HepG2 (cell line): ENCODE measurements around the gene NAT14. TPM values are rescaled to one million over a fixed set of nuclear protein-coding genes. Genes with fewer than 3 reads are reported as not detected.
A peak's percentile ranks its signal among the peaks of the same experiment; 100 is the strongest.

ENCODE experiments used
- ARNT2 ChIP-seq: sonication (generic); formaldehyde crosslinking; IDR thresholded peaks from 2 replicates; pipeline ENCODE4 v1.8.0; 2022; ENCODE audit warnings: mild to moderate bottlenecking, low read depth, missing genetic modification reagents, moderate library complexity
- CHCHD3 ChIP-seq: sonication (generic); formaldehyde crosslinking; IDR thresholded peaks from 2 replicates; pipeline ENCODE4 v1.8.0; 2022; ENCODE audit warnings: mild to moderate bottlenecking, missing genetic modification reagents, moderate library complexity
- CSRNP1 ChIP-seq: sonication (generic); formaldehyde crosslinking; IDR thresholded peaks from 2 replicates; pipeline ENCODE4 v1.8.1; 2023; ENCODE audit warnings: mild to moderate bottlenecking, missing genetic modification reagents
- IKZF1 ChIP-seq: fragments of 450-650 bp; IDR thresholded peaks from 2 replicates; pipeline ENCODE4 v1.7.1; 2016
- KIAA2018 ChIP-seq: sonication (generic); formaldehyde crosslinking; IDR thresholded peaks from 2 replicates; pipeline ENCODE4 v1.5.0; 2020; ENCODE audit warnings: mild to moderate bottlenecking, missing genetic modification reagents, borderline replicate concordance
- KLF11 ChIP-seq: IDR thresholded peaks from 2 replicates; pipeline ENCODE4 v1.6.1; 2016; ENCODE audit warnings: missing compliant biosample characterization
- NFRKB ChIP-seq: fragments of 450-650 bp; IDR thresholded peaks from 2 replicates; pipeline ENCODE4 v1.6.1; 2017
- NKX3-1 ChIP-seq: sonication (generic); formaldehyde crosslinking; IDR thresholded peaks from 2 replicates; pipeline ENCODE4 v1.5.0; 2020; ENCODE audit warnings: missing genetic modification reagents
- SALL1 ChIP-seq: sonication (generic); formaldehyde crosslinking; IDR thresholded peaks from 2 replicates; pipeline ENCODE4 v1.8.0; 2022; ENCODE audit warnings: mild to moderate bottlenecking, missing genetic modification reagents
- SNAI1 ChIP-seq: sonication (generic); formaldehyde crosslinking; IDR thresholded peaks from 2 replicates; pipeline ENCODE4 v1.5.0; 2020; ENCODE audit warnings: mild to moderate bottlenecking, missing genetic modification reagents, borderline replicate concordance
- THAP9 ChIP-seq: sonication (generic); formaldehyde crosslinking; IDR thresholded peaks from 2 replicates; pipeline ENCODE4; 2020; ENCODE audit warnings: missing genetic modification reagents, mild to moderate bottlenecking, borderline replicate concordance
- ZNF263 ChIP-seq: sonication (generic); formaldehyde crosslinking; IDR thresholded peaks from 2 replicates; pipeline ENCODE4 v1.4.0; 2020; ENCODE audit warnings: missing genetic modification reagents
- ZNF275 ChIP-seq: sonication (generic); formaldehyde crosslinking; IDR thresholded peaks from 2 replicates; pipeline ENCODE4 v1.8.0; 2022; ENCODE audit warnings: missing genetic modification reagents, mild to moderate bottlenecking, inconsistent platforms, borderline replicate concordance
- ZNF749 ChIP-seq: sonication (generic); formaldehyde crosslinking; IDR thresholded peaks from 2 replicates; pipeline ENCODE4 v1.8.0; 2022; ENCODE audit warnings: mild to moderate bottlenecking, missing genetic modification reagents, moderate library complexity, borderline replicate concordance
- ZNF841 ChIP-seq: sonication (generic); formaldehyde crosslinking; IDR thresholded peaks from 2 replicates; pipeline ENCODE4 v1.8.1; 2023; ENCODE audit warnings: missing genetic modification reagents, borderline replicate concordance
- polyA plus RNA-seq, 8 experiments: library from polyadenylated mRNA; depleted of rRNA in 3 of 8; stranded (reverse) in 7 of 8; unstranded in 1 of 8; fragments of >200 nt; fragmentation: Illumina TruSeq in 4 of 8; extraction: Trizol in 4 of 8; gene quantifications; 2 replicates each; pipeline versions ENCODE4 v1.2.1 to v1.2.3, GENCODE V29; 2011 to 2016; ENCODE audit warnings: low read depth in 4 of 8, missing spikeins in 1 of 8, mixed read lengths in 1 of 8; ENCODE audit not compliant: insufficient read depth in 1 of 8
- total RNA-seq, 5 experiments: library from RNA; depleted of rRNA; stranded (reverse); fragments of >200 nt; fragmentation: Illumina TruSeq; extraction: Trizol; gene quantifications; 2 replicates each; pipeline ENCODE4 v1.2.3, GENCODE V29; 2016; ENCODE audit warnings: low read depth in 1 of 5

NAT14 gene
- total and polyA plus RNA-seq, 2 of the 13 experiments (the other 11 are each of a cell fraction or from before 2014, with no cell fraction given), result 20.7 to 22.3 TPM

GRCh38 chr19:55467236-55468053 is 17.5 kb upstream of the NAT14 start (continued):
- 0 out of 2 replicates have a peak, but pooled peaks have one; percentile 34 for TF ChIP-seq CSRNP1
- TF ChIP-seq NFRKB, result no peak
- 0 out of 2 replicates have a peak, but pooled peaks have one; percentile 30 for TF ChIP-seq ARNT2
- no peak for TF ChIP-seq KLF11 (CRISPR knock-in tag)
- TF ChIP-seq NKX3-1 (CRISPR knock-in tag), result no peak
- no peak for TF ChIP-seq ZNF749 (CRISPR knock-in tag)
- TF ChIP-seq CHCHD3 (CRISPR knock-in tag), result no peak
- TF ChIP-seq ZNF263 (CRISPR knock-in tag), result no peak
- TF ChIP-seq ZNF841, result no peak
- no peak for TF ChIP-seq THAP9
- no peak for TF ChIP-seq KIAA2018 (CRISPR knock-in tag)
- TF ChIP-seq ZNF275 (CRISPR knock-in tag), result no peak
- peak; percentile 71; the same call in 1 of the 2 replicates for TF ChIP-seq SALL1 (CRISPR knock-in tag)
- no peak for TF ChIP-seq SNAI1 (CRISPR knock-in tag)
- no peak for TF ChIP-seq IKZF1
